ENCODE results near the gene MLH3. TPM values are rescaled to one million over a fixed set of nuclear protein-coding genes. Genes with fewer than 3 reads are reported as not detected.

Gene MLH3
- polyA plus RNA-seq, 1 donor (not counting 4 experiments of a cell fraction or from before 2014, with no cell fraction given) = 13.0 TPM

DNA sequence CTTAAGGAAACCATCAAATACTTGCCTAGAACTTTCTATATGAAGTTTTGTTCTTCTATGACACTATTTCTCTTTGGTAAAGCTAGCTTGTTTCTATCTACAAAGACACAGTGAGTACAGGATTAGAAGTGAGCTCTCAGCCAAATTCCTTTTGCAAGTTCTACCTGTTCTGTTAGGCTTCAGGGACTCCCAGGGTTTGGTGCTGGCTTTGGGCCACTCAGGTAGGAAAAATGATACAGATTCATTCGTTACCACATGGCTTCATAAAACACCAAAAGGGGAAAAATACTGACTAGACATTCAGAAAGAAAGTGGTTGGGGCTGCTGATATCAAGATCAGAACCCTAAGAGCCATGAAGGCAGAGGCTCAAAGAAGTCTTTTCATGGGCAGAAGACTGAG, 32.0 kb upstream of the MLH3 start:
- dilution Hi-C loops (cut with MboI; ENCODE audit: extremely low pct_ligation_motif_present, low sequenced_read_pairs) = no loop called here
- Histone ChIP-seq H2AFZ (ENCODE audit: control insufficient read depth, low read length) (no peak overlapping the region), H3K4me2 (ENCODE audit: control insufficient read depth, extremely low read depth, insufficient read depth, low read depth, low read length) (no peak overlapping the region), H3K27me3 (ENCODE audit: control insufficient read depth, extremely low read depth, insufficient read depth, low read length) (no peaks in the 10 kb centered on the region), H3K4me3 (ENCODE audit: control insufficient read depth in 2 of 3, extremely low read depth in 1 of 3, insufficient read depth in 2 of 3, low read depth in 1 of 3, low read length in 3 of 3) (no peak overlapping the region), H3K79me2 (ENCODE audit: control insufficient read depth, insufficient read depth, low read length) (no peaks in the 10 kb centered on the region), H3K27ac (ENCODE audit: control insufficient read depth, insufficient read depth, low read length) (no peak overlapping the region), H3K9me3 (ENCODE audit: control insufficient read depth, low read depth, low read length) (no peaks in the 10 kb centered on the region), H4K20me1 (ENCODE audit: control insufficient read depth, extremely low read depth, insufficient read depth, low read length) (no peaks in the 10 kb centered on the region), H3K36me3 (ENCODE audit: control insufficient read depth in 2 of 2, extremely low read depth in 1 of 2, insufficient read depth in 2 of 2, low read length in 2 of 2) (peaks cover 19 to 24% of the 10 kb centered on the region in 2 experiments), H3K9me1 (ENCODE audit: control insufficient read depth, extremely low read depth, insufficient read depth, low read length) (no peaks in the 10 kb centered on the region), H3K4me1 (ENCODE audit: control insufficient read depth, extremely low read depth, insufficient read depth, low read length) (no peaks in the 10 kb centered on the region), H3K9ac (ENCODE audit: control insufficient read depth, extremely low read depth, insufficient read depth, low read length) (no peak overlapping the region)
- FAIRE-seq (no peak), DNase-seq (ENCODE audit: low read depth, low spot score) (no peak)
- TF ChIP-seq CTCF (optimal IDR thresholded peaks at IDR 0.05 in 1 of 3, IDR thresholded peaks at IDR 0.05 in 1 of 3, conservative IDR thresholded peaks at IDR 0.05 in 1 of 3; ENCODE audit: extremely low read depth in 1 of 3, insufficient read depth in 2 of 3, low read length in 3 of 3) (no peak), EZH2 (IDR thresholded peaks at IDR 0.05; ENCODE audit: low read length) (no peak)

DNA sequence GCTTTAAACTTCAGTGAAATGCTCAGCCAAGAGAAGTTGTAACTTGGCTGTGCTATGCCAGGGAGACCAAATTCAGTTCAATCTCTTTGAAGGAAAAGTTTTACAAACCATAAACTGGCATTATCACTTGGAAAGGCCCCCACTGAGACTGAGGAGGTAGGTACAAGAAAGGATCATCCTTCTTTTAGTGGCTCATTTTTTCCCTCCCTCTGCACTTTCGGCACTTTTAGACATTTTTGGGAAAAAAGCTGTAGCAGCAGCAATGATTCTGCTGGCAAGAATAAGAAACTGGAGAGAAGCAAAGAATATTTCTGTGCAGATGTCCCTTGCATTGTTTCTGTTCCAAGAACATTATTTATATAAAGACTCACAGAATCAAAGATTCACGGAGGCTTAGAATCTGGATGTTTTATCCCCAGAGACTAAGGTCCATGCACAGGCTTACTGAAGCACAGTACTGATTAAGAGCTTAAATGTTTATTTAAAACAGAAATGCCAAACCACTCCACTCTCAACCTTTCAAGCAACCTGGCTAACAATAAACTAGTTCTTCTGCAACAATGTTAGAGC, 30.5 kb upstream of the MLH3 start:
- no peaks in the 10 kb centered on the region for H3K27me3 ChIP-seq (ENCODE audit: control insufficient read depth, extremely low read depth, insufficient read depth, low read length)
- dilution Hi-C loops (cut with MboI; ENCODE audit: extremely low pct_ligation_motif_present, low sequenced_read_pairs) = no loop called here
- no peak for FAIRE-seq
- H3K4me3 ChIP-seq (ENCODE audit: control insufficient read depth in 2 of 3, extremely low read depth in 1 of 3, insufficient read depth in 2 of 3, low read depth in 1 of 3, low read length in 3 of 3) = no peak overlapping the region
- no peak overlapping the region for H2AFZ ChIP-seq (ENCODE audit: control insufficient read depth, low read length)
- no peaks in the 10 kb centered on the region for H4K20me1 ChIP-seq (ENCODE audit: control insufficient read depth, extremely low read depth, insufficient read depth, low read length)
- H3K9me1 ChIP-seq (ENCODE audit: control insufficient read depth, extremely low read depth, insufficient read depth, low read length) = no peaks in the 10 kb centered on the region
- H3K9ac ChIP-seq (ENCODE audit: control insufficient read depth, extremely low read depth, insufficient read depth, low read length) = no peak overlapping the region
- peaks cover 12 to 14% of the 10 kb centered on the region in 2 experiments for H3K36me3 ChIP-seq (ENCODE audit: control insufficient read depth in 2 of 2, extremely low read depth in 1 of 2, insufficient read depth in 2 of 2, low read length in 2 of 2)
- H3K4me2 ChIP-seq (ENCODE audit: control insufficient read depth, extremely low read depth, insufficient read depth, low read depth, low read length) = no peak overlapping the region
- no peaks in the 10 kb centered on the region for H3K79me2 ChIP-seq (ENCODE audit: control insufficient read depth, insufficient read depth, low read length)
- no peak for TF ChIP-seq CTCF (optimal IDR thresholded peaks at IDR 0.05 in 1 of 3, IDR thresholded peaks at IDR 0.05 in 1 of 3, conservative IDR thresholded peaks at IDR 0.05 in 1 of 3; ENCODE audit: extremely low read depth in 1 of 3, insufficient read depth in 2 of 3, low read length in 3 of 3)
- no peak for TF ChIP-seq EZH2 (IDR thresholded peaks at IDR 0.05; ENCODE audit: low read length)
- no peak overlapping the region for H3K27ac ChIP-seq (ENCODE audit: control insufficient read depth, insufficient read depth, low read length)
- no peaks in the 10 kb centered on the region for H3K9me3 ChIP-seq (ENCODE audit: control insufficient read depth, low read depth, low read length)
- DNase-seq (ENCODE audit: low read depth, low spot score) = no peak
- no peaks in the 10 kb centered on the region for H3K4me1 ChIP-seq (ENCODE audit: control insufficient read depth, extremely low read depth, insufficient read depth, low read length)

Measured in keratinocyte (primary cell).